Upper lobe of left lung (tissue), 6 donors: ENCODE results near the gene TNKS1BP1. TPM values are rescaled to one million over a fixed set of nuclear protein-coding genes. Genes with fewer than 3 reads are reported as not detected.

ENCODE experiments used
- ATAC-seq, 2 donors: fragments of 200-7000 bp; cut with Tn5 transposase; one replicate each; pipeline ENCODE4 v1.9.1; 2022; ENCODE audit warnings: mild to moderate bottlenecking in 2 of 2, moderate library complexity in 2 of 2; ENCODE audit not compliant: low FRiP score in 2 of 2
- DNase-seq, 2 donors: peaks; one replicate each; pipeline ENCODE4 v3.0.0-alpha.2; 2019 to 2020
- H3K27ac ChIP-seq, 4 donors: fragments of 200-600 bp; sonication (generic); one replicate each; pipeline ENCODE4 v1.5.1; 2016 to 2019
- H3K27me3 ChIP-seq, 4 donors: fragments of 200-600 bp; sonication (generic); one replicate each; pipeline ENCODE4 v1.5.1; 2017 to 2019
- H3K36me3 ChIP-seq, 4 donors: fragments of 200-600 bp; sonication (generic); one replicate each; pipeline ENCODE4 v1.5.1; 2016 to 2019
- H3K4me1 ChIP-seq, 4 donors: fragments of 200-600 bp; sonication (generic); one replicate each; pipeline ENCODE4 v1.5.1; 2018 to 2019
- H3K4me3 ChIP-seq, 4 donors: fragments of 200-600 bp; sonication (generic); one replicate each; pipeline ENCODE4 v1.5.1; 2017 to 2019; ENCODE audit warnings: mild to moderate bottlenecking in 2 of 4, moderate library complexity in 1 of 4
- H3K9me3 ChIP-seq, 4 donors: fragments of 200-600 bp; sonication (generic); one replicate each; pipeline ENCODE4 v1.5.1; 2018 to 2019
- CTCF ChIP-seq, 6 experiments: fragments of 450-650 bp in 4 of 6; fragments of 200-600 bp in 2 of 6; sonication (generic) in 2 of 6; IDR thresholded peaks; one replicate each; pipeline ENCODE4 v1.5.1; 2016 to 2019; ENCODE audit warnings: antibody characterized with exemption in 6 of 6
- EP300 ChIP-seq, 4 donors: sonication (generic); formaldehyde crosslinking; IDR thresholded peaks; one replicate each; pipeline ENCODE4 v1.5.1; 2017; ENCODE audit warnings: antibody characterized with exemption in 4 of 4, control low read depth in 2 of 4
- POLR2A ChIP-seq, 4 donors: fragments of 450-650 bp; IDR thresholded peaks; one replicate each; pipeline ENCODE4 v1.5.1; 2016 to 2017; ENCODE audit warnings: antibody characterized with exemption in 4 of 4, mild to moderate bottlenecking in 2 of 4
- POLR2AphosphoS5 ChIP-seq, 2 donors: sonication (generic); formaldehyde crosslinking; IDR thresholded peaks; one replicate each; pipeline ENCODE4 v1.5.1; 2017; ENCODE audit warnings: antibody characterized with exemption in 2 of 2
- WGBS, 2 donors: methylation state at CpG; one replicate each; pipeline ENCODE4 v1.1.5; 2017 to 2018; 5-methylcytosine and 5-hydroxymethylcytosine counted together
- total RNA-seq, 6 donors: library from RNA; depleted of rRNA in 4 of 6; stranded (reverse); fragments of >200 nt in 4 of 6; gene quantifications; one replicate each; pipeline versions ENCODE4 v1.1.0 to v1.2.1, GENCODE V29; 2016 to 2021
- donor health status: DM: no; HTN: no; CAD: no; lungs with moderate emphysema.
- donor health status: DM: no; HTN: yes; CAD: no; lungs with severe emphysema.

The TNKS1BP1 gene
- total RNA-seq, 6 donors from 2014 or later, result 120 to 322 (median 184) TPM

DNA sequence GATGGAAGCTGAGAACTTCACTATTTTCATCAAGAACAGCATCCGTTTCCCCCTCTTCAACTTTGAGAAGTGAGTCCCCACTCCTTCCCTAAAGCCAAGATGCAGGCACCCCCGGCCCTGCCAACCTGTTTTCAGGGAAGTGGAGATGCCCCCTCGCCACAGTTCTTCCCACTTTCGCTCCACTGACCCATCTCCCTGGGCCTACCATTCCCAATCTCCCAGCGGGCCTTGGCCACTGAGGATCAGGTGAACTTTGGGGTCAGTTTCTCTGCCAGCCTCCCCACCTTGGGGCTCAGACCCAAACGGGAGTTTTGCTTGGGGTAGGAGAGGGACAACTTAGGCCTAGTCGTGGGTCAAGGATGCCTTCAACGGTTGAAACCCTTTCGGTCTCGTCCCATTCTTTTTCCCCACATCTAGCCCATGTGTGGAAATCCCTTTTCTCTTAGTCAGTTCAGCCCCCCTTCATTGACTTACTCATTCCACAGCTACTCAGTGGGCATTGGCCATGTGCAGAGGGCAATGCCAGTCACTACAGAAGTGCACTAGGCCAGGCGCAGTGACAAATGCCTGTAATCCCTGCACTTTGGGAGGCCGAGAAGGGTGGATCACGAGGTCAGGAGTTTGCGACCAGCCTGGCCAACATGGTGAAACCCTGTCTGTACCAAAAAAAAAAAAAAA, 24.0 kb upstream of the TNKS1BP1 start:
- Histone ChIP-seq H3K4me1 (peaks cover 0 to 6% (median 3%) of the 10 kb centered on the region in 4 donors), H3K27ac (no peak overlapping the region), H3K4me3 (no peak overlapping the region), H3K36me3 (no peaks in the 10 kb centered on the region), H3K9me3 (no peaks in the 10 kb centered on the region), H3K27me3 (no peaks in the 10 kb centered on the region)
- no peak for DNase-seq
- WGBS, 2 donors, result 84 to 92% methylated on average over 13 to 14 of the region's 14 CpGs
- TF ChIP-seq CTCF (IDR thresholded peaks at IDR 0.05) (no peak), POLR2A (IDR thresholded peaks at IDR 0.05) (no peak), EP300 (IDR thresholded peaks at IDR 0.05) (no peak), POLR2AphosphoS5 (IDR thresholded peaks at IDR 0.05) (no peak)
- no peak for ATAC-seq

- H3K27ac ChIP-seq, result no peak overlapping the region
- no peak for ATAC-seq
- 86 to 92% methylated on average over 2 to 7 of the region's 7 CpGs for WGBS, 2 donors
- H3K9me3 ChIP-seq, result no peaks in the 10 kb centered on the region
- peaks cover 0 to 6% (median 3%) of the 10 kb centered on the region in 4 donors for H3K4me1 ChIP-seq
- DNase-seq, result peak in 1 of 2 donors; percentile 46
- TF ChIP-seq EP300 (IDR thresholded peaks at IDR 0.05) (no peak), POLR2AphosphoS5 (IDR thresholded peaks at IDR 0.05) (no peak), POLR2A (IDR thresholded peaks at IDR 0.05) (no peak)
- H3K4me3 ChIP-seq, result no peak overlapping the region
- no peaks in the 10 kb centered on the region for H3K36me3 ChIP-seq
- no peaks in the 10 kb centered on the region for H3K27me3 ChIP-seq
Observed at GRCh38 chr11:57348052-57348451, 23.3 kb upstream of the TNKS1BP1 start.

DNA sequence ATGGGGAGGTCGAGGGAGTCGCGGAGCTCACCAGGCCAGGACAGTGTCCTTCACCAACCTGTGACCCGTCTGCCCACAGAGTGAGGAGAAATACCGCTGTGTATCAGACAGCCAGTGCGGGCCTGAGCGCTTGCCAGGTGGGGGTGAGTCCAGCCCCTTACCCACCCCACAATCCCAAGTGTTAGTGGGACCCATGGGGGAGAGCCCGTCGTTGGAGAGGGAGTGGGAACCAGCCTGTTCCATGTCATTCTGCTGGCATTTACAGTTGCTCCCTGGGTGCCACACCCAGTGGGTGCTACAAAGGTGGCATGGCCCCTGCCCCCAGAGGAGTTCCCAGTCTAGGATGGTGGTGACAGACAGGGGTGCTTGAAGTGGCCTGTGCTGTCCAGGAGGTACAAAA, 22.6 kb upstream of the TNKS1BP1 start:
- Histone ChIP-seq H3K36me3 (no peaks in the 10 kb centered on the region), H3K27ac (no peak overlapping the region), H3K4me1 (peaks cover 0 to 6% (median 3%) of the 10 kb centered on the region in 4 donors), H3K27me3 (no peaks in the 10 kb centered on the region), H3K4me3 (no peak overlapping the region), H3K9me3 (no peaks in the 10 kb centered on the region)
- no peak for ATAC-seq
- TF ChIP-seq EP300 (IDR thresholded peaks at IDR 0.05), result no peak
- no peak for TF ChIP-seq POLR2AphosphoS5 (IDR thresholded peaks at IDR 0.05)
- TF ChIP-seq CTCF (IDR thresholded peaks at IDR 0.05), result no peak
- TF ChIP-seq POLR2A (IDR thresholded peaks at IDR 0.05), result no peak
- WGBS, 2 donors, result 85 to 87% methylated on average over 9 of the region's 9 CpGs
- peak in 1 of 2 donors; percentile 43 for DNase-seq

DNA sequence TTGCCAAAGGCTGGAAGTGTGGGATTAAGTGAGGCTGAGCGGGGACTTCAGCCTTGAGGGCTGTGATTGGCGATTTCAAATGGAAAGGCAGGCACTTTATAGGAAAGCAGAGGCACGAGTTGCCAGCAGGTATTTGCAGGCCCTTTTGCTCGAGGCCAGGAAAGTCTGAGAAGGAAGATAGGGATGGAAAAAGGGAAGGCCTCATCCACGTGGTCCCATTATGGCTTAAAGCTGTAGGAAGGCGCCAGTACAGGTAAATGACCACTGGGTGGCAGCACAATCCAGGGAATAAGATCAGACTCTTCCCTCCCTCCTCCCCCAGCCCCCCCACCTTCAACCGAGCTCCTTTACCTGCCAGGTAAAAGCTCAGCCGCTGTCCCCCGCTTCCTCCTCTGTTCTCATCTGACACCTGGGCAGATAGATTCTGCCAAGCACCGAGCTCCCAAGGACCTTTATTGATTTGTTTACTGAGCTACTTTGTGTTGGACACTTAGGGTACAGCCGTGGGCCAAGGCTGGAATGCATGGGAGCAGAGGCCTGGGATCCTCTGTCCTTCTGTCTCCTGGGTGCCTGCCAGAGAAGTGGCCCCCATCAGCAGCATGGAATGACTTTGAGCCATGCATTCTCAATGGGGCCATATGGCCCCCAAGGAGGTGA, 20.9 kb upstream of the TNKS1BP1 start:
- DNase-seq, result peak in 1 of 2 donors; percentile 75
- Histone ChIP-seq H3K36me3 (no peaks in the 10 kb centered on the region), H3K4me1 (peaks cover 0 to 6% (median 3%) of the 10 kb centered on the region in 4 donors), H3K27me3 (no peaks in the 10 kb centered on the region), H3K27ac (no peak overlapping the region), H3K9me3 (no peaks in the 10 kb centered on the region), H3K4me3 (no peak overlapping the region)
- peak; percentile 82 to 88 for ATAC-seq
- TF ChIP-seq CTCF (IDR thresholded peaks at IDR 0.05) (peak; percentile 61 to 86 (median 72)), EP300 (IDR thresholded peaks at IDR 0.05) (no peak), POLR2A (IDR thresholded peaks at IDR 0.05) (no peak), POLR2AphosphoS5 (IDR thresholded peaks at IDR 0.05) (no peak)
- 21 to 23% methylated on average over 9 to 11 of the region's 11 CpGs for WGBS, 2 donors

DNA sequence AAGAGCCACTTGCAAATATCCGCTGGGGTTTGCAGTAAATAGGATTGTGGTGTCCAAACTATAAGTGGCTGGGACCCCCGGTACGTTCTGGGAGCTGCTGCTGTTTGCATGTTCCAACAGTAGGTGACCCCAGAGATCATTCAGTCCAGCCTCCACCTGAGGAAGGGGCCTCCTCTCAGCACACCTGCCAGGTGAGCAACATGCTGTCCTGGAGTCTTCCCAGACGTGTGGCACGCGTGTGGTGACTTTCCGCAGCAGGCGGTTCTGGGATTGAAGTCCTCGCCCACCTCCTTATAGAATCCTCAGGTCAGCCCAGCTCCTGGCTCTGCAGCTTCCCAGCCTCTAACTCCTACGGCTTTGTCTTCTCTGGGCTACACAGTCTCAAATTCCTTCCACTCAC, 20.1 kb upstream of the TNKS1BP1 start:
- no peaks in the 10 kb centered on the region for H3K9me3 ChIP-seq
- no peaks in the 10 kb centered on the region for H3K27me3 ChIP-seq
- H3K27ac ChIP-seq, result no peak overlapping the region
- TF ChIP-seq POLR2AphosphoS5 (IDR thresholded peaks at IDR 0.05) (no peak), POLR2A (IDR thresholded peaks at IDR 0.05) (no peak), CTCF (IDR thresholded peaks at IDR 0.05) (no peak), EP300 (IDR thresholded peaks at IDR 0.05) (no peak)
- ATAC-seq, result no peak
- peaks cover 0 to 3% (median 1%) of the 10 kb centered on the region in 4 donors for H3K4me1 ChIP-seq
- H3K4me3 ChIP-seq, result no peak overlapping the region
- no peak for DNase-seq
- H3K36me3 ChIP-seq, result no peaks in the 10 kb centered on the region
- 90 to 94% methylated on average over 5 to 10 of the region's 10 CpGs for WGBS, 2 donors
